Measurements from ENCODE around the gene SUCLG1.
A peak's percentile ranks its signal among the peaks of the same experiment; 100 is the strongest.

Gene SUCLG1

DNA sequence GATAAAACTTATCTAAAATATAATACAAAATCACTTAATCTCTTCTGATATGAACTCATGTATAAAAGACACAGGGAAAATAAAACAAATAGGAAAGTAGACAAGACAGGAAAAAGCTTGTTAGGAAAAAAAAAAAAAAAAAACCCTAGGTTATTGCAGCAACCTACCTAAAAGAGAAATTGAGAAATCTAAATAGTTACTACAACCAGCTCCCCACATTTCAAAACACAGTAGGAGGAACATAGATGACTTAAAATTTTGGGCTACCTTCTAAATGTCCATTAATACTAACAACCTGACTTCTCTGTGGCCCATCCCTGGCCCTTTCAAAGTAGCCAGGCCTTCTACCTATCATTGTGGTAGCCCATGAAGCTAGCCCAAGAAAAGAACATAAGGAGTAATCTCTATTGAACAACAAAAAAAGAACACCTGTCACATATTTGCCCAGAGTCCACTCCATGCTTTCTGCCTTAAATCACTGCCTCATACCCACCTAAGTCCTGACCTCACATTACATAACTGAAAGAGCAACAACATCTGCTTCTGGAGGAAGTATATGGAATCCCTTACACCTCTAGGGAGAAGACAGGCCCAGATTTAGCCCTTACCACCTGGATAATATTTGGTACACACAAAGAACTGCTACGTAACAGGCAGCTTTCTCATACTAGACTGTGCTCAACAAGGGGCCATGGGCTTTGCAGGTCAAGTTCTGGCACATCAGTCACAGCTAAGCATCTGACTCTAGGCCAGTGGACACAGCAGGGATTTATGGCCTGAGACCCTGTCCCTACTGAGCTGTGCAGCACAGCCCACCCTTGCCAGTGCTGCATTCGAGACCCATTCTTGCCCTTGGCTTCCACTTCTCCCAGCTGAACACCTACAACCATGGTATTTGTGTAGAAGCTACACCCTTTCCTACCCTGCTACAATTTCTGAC, 8.5 kb downstream of the SUCLG1 start:
- Histone ChIP-seq H3K27me3 (ENCODE audit: insufficient read depth, poor library complexity, severe bottlenecking) (no peaks in the 10 kb centered on the region), H3K4me3 (replicated peaks; ENCODE audit: insufficient read depth, low read length) (no peak overlapping the region), H3K27ac (replicated peaks) (peak overlapping the region; percentile 16; the same call in 1 of the 2 replicates)
- no peak for DNase-seq (ENCODE audit: low read depth in 1 of 2, low spot score in 1 of 2)
- no peak for TF ChIP-seq POLR2AphosphoS5 (IDR thresholded peaks at IDR 0.05; ENCODE audit: low read depth)
- TF ChIP-seq, protein P1, sequence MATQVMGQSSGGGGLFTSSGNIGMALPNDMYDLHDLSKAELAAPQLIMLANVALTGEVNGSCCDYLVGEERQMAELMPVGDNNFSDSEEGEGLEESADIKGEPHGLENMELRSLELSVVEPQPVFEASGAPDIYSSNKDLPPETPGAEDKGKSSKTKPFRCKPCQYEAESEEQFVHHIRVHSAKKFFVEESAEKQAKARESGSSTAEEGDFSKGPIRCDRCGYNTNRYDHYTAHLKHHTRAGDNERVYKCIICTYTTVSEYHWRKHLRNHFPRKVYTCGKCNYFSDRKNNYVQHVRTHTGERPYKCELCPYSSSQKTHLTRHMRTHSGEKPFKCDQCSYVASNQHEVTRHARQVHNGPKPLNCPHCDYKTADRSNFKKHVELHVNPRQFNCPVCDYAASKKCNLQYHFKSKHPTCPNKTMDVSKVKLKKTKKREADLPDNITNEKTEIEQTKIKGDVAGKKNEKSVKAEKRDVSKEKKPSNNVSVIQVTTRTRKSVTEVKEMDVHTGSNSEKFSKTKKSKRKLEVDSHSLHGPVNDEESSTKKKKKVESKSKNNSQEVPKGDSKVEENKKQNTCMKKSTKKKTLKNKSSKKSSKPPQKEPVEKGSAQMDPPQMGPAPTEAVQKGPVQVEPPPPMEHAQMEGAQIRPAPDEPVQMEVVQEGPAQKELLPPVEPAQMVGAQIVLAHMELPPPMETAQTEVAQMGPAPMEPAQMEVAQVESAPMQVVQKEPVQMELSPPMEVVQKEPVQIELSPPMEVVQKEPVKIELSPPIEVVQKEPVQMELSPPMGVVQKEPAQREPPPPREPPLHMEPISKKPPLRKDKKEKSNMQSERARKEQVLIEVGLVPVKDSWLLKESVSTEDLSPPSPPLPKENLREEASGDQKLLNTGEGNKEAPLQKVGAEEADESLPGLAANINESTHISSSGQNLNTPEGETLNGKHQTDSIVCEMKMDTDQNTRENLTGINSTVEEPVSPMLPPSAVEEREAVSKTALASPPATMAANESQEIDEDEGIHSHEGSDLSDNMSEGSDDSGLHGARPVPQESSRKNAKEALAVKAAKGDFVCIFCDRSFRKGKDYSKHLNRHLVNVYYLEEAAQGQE (IDR thresholded peaks at IDR 0.05; ENCODE audit: insufficient replicate concordance, low read depth), result no peak
- TF ChIP-seq, protein P2, sequence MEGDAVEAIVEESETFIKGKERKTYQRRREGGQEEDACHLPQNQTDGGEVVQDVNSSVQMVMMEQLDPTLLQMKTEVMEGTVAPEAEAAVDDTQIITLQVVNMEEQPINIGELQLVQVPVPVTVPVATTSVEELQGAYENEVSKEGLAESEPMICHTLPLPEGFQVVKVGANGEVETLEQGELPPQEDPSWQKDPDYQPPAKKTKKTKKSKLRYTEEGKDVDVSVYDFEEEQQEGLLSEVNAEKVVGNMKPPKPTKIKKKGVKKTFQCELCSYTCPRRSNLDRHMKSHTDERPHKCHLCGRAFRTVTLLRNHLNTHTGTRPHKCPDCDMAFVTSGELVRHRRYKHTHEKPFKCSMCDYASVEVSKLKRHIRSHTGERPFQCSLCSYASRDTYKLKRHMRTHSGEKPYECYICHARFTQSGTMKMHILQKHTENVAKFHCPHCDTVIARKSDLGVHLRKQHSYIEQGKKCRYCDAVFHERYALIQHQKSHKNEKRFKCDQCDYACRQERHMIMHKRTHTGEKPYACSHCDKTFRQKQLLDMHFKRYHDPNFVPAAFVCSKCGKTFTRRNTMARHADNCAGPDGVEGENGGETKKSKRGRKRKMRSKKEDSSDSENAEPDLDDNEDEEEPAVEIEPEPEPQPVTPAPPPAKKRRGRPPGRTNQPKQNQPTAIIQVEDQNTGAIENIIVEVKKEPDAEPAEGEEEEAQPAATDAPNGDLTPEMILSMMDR (IDR thresholded peaks at IDR 0.05; ENCODE audit: insufficient read depth, low read length), result no peak
- TF ChIP-seq GABPA (IDR thresholded peaks at IDR 0.05; ENCODE audit: low read depth), result no peak
- no peak for TF ChIP-seq SPI1 (IDR thresholded peaks at IDR 0.05; ENCODE audit: borderline replicate concordance, low read depth)

DNA sequence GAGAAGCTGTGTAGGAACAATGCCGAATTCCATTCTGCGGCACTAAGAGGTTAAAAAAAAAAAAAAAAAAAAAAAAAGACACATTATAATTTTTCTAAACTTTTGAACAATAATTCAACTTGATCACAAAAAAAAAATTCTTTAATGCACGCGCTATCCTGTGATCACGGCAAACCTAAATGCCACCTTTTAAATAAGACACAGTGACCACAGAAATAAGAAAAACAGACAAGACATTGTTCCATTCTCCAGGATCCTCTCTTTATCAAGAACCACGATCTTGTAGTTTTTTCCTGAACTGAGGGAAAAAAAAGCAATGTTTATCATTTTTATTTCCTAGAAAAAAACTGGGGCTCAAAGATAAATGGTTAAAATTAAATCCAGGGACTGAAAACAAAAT, 9.4 kb downstream of the SUCLG1 start:
- H3K4me3 ChIP-seq (replicated peaks; ENCODE audit: insufficient read depth, low read length), result no peak overlapping the region
- H3K27ac ChIP-seq (replicated peaks), result peak overlapping the region; percentile 16
- TF ChIP-seq, protein P1 (IDR thresholded peaks at IDR 0.05; ENCODE audit: insufficient replicate concordance, low read depth), result no peak
- no peaks in the 10 kb centered on the region for H3K27me3 ChIP-seq (ENCODE audit: insufficient read depth, poor library complexity, severe bottlenecking)
- no peak for DNase-seq (ENCODE audit: low read depth in 1 of 2, low spot score in 1 of 2)

DNA sequence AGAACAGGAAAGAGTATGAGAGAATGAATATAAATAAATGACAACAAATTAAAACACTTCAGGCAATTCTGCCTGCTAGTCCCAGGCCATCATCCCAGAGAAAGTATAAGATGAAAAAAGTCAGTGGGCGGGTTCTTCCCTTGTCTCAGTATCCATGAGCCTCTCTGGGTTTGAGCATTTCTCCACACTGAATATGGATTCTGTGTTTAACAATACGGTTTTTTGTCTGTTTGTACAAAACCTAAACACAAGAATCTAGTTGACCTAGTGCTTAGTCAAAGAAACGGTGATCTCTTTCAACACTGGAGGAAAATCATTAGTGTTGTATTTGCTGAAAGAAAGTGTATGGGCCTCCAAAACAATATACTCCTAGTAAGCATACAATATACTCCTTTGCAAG, 10.0 kb downstream of the SUCLG1 start:
- no peak for TF ChIP-seq POLR2AphosphoS5 (IDR thresholded peaks at IDR 0.05; ENCODE audit: low read depth)
- TF ChIP-seq, protein P1 (IDR thresholded peaks at IDR 0.05; ENCODE audit: insufficient replicate concordance, low read depth), result no peak
- no peak for TF ChIP-seq SPI1 (IDR thresholded peaks at IDR 0.05; ENCODE audit: borderline replicate concordance, low read depth)
- TF ChIP-seq, protein P2 (IDR thresholded peaks at IDR 0.05; ENCODE audit: insufficient read depth, low read length), result no peak
- no peak for TF ChIP-seq GABPA (IDR thresholded peaks at IDR 0.05; ENCODE audit: low read depth)
- H3K4me3 ChIP-seq (replicated peaks; ENCODE audit: insufficient read depth, low read length), result no peak overlapping the region
- H3K27me3 ChIP-seq (ENCODE audit: insufficient read depth, poor library complexity, severe bottlenecking), result no peaks in the 10 kb centered on the region
- no peak for DNase-seq (ENCODE audit: low read depth in 1 of 2, low spot score in 1 of 2)
- no peak overlapping the region for H3K27ac ChIP-seq (replicated peaks)

All from HL-60 (cell line).